DMS79 treated with DMSO at 0.1 percent for 48 hours (cell line): ENCODE results near the gene ESPN.

ENCODE experiments used
- DNase-seq: peaks from one replicate; lab custom pipeline; 2025; lab: John Stamatoyannopoulos, UW

ESPN gene

DNA sequence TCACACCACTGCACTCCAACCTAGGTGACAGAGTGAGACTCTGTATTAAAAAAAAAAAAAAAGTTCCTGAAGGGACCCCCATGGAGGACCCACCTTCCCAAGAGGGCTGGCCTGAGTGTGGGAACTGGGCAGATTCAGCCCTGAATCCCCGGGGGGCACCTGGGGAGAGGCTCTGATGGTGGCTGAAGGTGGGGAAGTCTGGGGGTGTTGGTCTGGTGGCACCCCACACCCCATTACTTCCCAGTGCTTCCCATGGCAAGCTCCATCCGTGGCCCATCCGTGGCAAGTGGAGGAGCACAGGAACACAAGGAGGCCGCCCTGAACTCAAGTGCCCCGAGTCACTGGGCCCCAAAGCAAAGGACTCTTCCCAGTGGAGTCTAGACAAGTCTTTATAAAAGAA, 42.2 kb downstream of the ESPN start:
- no peak for DNase-seq

DNA sequence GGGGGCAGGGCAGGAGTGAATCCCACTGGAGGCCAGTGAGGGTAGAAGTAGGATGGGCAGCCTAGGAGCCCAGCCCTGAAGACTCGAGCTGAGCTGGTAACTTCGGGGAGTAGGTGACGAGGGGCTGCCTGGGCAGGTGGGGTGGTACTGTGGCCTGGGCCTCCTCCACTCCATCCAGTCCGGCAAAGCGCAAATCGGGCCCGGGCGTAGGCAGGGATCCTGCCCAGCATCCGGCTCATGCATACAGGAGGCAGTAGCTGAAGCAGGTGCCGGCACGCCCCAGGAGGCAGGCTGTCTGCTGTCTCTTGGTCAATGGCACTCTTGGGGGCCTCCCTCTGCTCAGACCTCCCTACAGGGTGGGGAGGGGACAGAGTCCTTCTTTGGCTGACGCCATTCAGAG, 42.6 kb downstream of the ESPN start:
- no peak for DNase-seq

DNA sequence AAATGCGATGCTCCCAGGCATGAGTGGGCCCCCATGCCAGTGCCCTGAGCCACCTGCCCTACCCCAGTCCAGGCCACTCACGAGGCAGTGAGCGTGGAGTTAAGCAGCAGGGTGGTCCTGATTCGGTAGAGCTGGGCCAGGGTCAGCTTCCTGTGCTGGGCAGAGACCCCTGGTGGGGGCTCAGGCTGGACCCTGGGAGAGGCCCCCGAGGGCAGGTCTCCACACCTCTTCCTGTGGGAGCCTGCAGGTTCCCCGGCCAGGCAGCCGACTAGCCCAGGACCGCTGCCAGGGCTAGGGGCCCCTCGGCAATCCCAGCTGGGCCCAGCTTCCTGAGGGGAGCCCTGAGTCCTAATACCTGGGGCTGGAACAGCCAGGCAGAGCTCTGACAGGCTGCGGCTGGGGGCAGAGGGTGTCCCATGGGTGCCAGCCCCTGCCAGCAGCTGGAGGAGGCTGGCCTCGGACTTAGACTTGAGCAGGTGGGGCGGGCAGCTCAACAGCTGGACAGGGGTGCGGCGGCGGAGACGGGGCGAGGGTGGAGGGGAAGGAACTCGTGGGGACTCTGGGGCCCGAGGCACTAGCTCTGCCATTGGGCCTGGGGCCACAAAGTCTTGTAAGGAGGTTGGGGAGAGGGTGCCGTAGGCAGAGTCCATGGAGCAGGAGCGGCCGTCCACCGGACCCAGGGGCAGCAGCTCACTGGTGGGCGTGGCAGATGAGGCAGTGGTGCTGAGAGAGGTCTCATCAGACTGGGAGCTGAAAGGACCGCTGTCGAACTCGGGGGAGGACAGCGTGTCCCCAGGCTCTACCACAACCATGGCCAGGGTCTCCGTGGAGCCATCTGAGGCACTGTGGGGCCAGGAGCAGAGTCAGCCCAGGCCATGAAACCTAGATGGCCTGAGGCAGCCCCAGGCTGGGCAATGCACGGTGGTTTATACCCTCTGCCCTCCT, 43.4 kb downstream of the ESPN start:
- no peak for DNase-seq

DNA sequence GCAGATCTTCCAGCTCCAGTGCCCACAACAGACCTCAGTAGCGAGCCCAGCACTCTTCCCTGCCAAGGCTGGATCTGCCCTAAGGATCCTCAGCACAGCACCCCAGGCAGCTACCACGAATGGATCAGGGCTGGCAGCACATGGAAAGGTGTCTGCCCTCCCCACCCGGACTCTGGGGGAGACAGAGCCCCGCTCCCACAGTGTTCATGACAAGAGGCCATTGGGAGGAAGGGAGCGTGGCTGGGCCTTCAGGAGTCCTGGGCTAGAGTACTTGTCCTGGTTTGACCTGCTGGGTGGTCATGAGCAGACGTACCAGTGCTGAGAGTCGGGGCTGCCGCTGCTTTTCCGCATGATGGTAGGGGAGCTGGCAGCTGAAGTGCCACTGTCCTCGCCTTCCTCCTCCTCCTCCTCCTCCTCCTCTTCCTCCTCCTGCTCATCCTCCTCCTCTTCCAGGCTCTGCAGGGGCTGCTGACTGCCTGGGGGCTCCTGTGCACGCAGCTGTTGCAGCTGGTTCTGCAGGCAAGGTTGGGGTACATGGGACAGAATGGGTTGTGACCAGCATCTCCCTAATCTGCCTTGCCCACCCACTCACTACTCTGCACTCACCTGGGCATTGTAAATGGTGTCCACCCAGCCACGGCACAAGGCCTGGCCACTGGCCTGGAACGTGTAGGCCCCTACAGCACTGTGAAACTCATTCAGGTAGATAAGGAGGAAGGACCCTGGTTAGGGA, 44.3 kb downstream of the ESPN start:
- no peak for DNase-seq

- DNase-seq: no peak
Observed at GRCh38 chr1:6470132-6471085, 45.8 kb downstream of the ESPN start.

GRCh38 chr1:6471086-6471969, 46.8 kb downstream of the ESPN start:
- DNase-seq: no peak

DNA sequence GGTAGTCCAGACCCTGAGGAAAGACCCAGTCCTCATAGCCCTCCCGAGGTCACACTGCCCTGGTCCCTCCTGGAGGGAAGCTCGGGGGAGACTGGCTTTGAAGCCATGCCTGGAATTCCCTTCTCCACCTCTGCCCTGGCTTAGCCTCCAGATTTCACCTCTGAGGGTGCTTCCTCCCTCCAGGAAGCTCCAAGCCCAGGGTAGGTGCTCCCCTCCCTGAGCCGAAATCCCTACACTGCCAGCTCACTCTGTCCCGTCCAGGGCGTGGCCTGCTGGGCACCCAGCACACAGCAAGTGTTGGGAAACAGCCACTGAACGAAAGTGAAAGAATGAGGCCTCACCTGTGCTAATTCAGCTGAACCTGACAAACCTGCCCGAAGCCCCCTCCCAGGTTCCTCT, 47.4 kb downstream of the ESPN start:
- DNase-seq: no peak

- DNase-seq: no peak
Observed at GRCh38 chr1:6472391-6472790, 47.8 kb downstream of the ESPN start.

DNA sequence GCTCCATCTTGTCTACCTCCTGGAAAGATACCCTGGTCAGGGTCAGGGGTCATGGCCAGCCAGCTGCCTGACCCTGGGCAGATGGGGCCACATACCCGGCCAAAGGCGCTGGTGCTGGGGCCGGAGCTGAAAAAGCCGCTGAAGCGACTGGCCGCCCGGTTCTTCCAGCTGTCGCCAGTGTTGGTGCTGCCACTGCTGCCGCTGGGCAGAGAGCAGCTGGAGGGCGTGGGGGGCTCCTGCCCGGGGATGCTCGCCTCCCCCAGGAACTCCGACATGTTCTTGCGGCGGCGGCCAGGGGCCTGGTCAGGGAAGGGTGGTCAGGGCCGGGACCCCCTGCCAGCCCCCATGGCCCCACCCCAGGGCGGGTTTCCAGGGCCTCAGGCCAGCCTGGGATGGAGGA, 48.6 kb downstream of the ESPN start:
- DNase-seq: no peak

DNA sequence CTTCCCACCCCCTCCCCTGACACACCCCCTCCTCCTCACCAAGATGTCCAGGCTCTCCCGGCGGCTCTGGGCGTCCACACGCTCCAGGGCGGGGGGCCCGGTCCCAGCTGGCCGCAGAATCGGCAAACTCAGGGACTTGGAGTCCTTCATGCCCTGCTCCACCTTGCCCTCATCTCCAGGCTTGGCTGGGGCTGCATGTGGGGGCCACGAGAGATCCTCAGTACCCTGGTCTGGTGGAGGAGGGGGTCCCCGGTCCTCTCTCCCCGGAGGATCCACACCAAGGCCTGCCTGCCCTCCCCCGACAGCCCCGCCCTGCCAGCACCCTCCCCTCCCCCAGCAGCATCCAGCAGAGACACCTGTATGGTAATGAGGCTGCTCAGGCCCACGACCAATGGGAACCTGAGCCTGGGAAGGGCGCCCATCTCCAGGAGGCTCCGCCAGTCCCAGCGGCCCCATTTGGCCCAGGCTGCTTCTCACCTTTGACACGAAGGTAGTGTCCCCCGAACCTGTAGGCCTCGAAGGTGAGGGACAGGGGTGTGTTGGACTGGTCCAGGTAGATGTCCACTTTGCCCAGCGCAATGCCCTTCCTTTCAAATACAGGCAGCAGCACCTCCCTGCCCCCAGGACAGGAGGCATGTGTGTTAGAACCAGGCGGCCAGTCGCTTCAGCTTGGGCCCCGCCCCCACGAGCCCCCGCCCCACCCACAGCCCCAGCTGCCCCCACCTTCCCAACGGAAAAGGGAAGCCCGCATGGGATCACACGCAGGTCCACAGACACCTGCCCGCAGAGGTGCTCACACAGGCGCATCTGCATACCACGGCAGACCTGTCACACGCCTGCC, 49.6 kb downstream of the ESPN start:
- peak; percentile 87 for DNase-seq

GRCh38 chr1:6474815-6475282, 50.3 kb downstream of the ESPN start:
- no peak for DNase-seq

DNA sequence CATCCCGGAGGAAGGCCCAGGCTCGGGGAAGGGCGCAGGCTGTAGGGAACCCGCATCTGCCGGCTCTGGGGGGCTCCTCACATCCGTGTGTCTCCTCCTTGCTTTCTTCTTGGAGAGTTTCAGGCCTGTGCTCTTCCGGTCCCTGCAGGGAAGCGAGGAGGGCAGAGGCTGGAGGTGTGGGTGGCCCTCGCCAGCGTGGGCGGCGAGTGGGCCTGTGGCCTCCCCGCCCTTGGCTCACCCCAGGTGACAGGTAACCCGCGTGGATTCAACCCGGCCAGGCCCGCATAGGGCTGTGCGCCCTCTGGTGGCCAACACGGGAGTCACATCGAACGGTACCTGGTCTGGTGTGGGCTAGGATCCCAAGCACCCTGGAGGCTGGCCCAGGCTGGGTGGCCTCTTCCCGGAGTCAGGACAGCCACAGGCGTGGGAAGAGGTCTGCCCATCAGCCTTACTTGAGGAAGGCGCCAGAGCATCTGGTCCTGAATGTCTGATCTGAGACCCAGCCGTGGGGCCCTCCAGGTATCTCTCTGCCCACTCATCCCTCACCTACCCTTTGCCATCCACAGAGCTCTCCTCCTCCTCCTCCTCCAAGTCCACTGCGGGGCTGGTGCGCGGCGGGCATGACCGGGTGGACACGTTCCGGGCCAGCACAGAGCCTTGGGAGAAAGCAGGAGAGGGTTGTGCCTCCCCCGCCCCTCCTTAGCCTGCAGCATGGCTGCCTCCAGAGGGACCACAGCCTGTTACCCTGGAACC, 51.0 kb downstream of the ESPN start:
- DNase-seq: peak; percentile 54

DNA sequence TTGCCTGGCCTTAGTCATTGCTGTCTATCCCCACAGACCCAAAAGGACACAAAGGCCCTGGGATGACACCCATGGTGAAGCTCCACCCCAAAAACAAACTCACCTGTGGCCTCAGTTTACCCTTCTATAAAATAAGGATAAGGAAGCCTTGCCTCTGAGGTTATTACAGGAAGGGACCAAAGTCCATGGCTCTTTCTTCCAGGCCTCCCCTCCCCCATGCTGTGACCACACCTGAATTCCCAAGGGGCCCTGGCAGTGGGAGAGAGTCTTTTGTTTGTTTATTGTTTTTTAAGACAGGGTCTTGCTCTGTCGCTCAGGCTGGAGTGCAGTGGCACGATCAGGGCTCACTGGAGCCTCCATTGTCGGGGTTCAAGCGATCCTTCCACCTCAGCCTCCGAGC, 51.9 kb downstream of the ESPN start:
- no peak for DNase-seq

DNA sequence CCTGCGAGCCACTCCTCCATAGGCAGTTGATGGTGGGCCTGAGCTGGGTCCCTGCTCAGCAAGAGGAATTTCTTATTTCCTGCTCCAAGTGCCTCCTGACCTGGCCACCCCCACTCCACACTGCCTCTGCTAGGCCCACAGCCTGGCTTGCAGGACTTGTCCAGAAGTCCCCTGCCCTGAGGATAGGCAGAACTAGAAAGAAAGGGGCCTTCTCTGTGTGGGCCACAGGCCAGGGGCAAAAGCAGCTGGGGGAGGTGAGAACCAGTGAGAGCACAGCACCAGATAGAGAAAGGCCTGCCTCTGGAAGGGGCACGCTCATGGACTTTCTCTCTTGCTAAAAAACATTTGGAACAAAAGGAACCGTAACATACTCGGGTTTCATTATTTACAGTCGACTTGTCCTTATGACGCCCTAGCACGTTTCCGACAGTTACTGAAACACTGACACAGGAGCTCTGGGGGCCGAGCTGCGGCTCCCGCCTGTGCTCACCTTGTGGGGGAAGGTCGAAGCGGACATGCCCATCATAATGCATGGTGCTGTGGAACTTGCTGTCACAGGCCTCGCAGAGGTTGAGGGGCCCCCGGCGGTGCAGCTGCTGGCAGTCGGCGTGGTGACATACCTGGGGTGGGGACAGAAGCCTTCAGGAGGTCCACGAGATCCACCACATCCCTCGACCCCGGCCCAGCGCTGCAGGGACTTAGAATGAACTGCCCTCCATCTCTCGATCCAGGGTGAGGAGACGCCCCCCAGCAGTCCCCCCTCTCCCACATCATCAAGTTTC, 52.7 kb downstream of the ESPN start:
- no peak for DNase-seq

DNA sequence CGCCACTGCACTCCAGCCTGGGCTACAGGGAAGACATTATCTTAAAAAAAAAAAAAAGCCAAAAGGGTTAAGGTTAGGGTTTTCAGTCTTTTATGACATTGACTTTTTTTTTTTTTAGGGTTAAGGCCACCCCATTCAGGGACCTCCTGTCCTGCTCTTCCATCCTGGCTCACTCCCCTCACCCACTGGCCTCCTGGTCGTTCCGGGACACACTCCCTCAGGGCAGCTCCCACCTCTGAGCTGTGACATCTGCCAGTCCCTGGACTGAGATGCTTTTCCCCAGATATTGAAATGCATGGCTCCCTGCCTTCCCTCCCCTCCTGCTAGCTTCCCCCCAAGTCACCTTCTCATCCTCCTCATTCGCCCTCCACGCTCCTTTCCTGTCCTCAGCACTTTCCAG, 57.2 kb downstream of the ESPN start:
- no peak for DNase-seq

DNA sequence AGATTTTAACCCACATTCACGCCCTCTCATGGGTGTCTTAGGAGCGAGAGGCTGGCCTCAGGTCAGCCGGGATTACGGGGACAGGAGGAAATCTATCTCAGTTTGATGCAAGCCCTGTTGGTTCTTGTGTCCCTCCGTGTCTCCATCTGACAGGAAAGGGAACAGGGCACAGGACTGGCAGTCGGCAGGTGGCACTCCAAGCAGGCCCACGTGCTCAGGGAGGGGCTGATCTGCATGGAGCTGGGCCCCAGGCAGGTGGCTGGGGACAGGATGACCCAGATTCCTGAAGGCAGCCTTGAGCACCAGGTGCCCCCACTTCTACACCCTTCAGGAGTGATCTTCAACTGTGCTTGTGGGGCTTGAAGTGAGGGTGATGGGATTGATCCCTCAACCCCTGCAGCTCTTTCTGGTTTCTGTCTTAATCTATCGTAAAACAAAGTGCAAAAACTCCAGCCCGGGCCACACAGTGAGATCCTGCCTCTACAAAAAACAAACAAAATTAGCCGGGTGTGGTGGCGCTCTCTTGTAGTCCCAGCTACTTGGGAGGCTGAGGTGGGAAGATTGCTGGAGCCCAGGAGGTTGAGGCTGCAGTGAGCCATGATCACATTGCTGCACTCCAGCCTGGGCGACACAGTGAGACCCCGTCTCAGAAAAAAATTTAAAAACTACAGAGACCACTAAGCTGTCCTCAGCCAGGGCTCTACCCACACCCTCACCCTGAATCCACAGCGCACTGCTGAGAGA, 58.6 kb downstream of the ESPN start:
- peak; percentile 60 for DNase-seq

DNA sequence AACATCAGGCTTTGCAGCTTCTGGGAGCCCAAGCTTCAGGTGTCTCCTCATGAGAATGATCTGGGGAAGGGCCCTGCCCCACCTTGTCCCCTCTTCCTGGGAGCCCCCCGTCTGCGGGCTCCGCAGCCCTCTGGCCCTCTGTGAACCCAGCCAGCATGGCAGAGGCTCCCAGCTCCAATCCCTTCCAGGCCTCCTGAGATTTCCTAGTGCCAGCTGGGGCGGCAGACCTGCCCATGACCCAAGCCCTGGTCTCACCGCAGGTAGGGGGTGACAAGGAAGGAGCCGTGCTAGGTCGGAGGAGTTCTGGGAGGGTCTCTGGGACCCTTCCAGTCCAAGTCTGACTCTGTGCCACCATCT, 59.2 kb downstream of the ESPN start:
- DNase-seq: no peak

- DNase-seq: no peak
Observed at GRCh38 chr1:6484826-6485167, 60.2 kb downstream of the ESPN start.
